Measurements from ENCODE around the gene VASP. TPM values are rescaled to one million over a fixed set of nuclear protein-coding genes. Genes with fewer than 3 reads are reported as not detected.
A peak's percentile ranks its signal among the peaks of the same experiment; 100 is the strongest.

The VASP gene
- total and polyA plus RNA-seq, 9 of the 15 experiments (the other 6 are each of a cell fraction or from before 2014, with no cell fraction given) = 16.7 to 261 (median 112) TPM

DNA sequence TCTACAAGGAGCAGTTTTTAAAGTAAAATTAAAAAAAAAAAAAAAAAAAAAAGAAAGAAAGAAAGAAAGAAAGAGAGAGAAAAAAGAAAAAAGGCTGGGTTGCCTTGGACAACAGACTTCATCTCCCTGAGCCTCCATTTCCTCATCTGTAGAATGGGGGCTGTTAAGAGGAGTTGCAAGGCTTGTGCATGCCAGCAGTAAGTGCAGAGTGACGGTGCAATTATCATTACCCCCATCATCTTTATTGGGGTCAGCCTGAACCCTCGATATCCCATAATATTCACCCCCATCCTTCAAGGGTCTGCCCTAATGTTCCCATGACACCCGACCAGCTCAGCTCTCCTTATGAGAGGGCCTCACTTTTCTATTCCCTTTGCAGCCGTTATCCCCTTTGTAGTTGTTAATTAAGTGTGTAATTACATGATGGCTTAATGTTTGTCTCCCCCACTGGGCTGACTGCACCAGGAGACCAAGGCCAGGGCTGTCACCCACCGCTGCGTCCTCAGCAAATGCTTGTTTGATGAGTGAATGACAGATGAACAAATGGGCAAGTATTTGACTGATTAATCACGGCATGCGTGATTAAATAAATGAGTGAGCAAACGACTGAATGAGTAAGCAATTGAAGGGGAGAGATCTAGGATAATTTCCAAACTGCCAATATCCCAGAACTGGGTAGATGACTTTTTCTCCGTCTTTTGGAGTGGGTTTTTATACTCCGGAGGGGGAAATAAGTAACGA lies 29.4 kb upstream of the VASP start (continued):
- TF ChIP-seq, protein P1, sequence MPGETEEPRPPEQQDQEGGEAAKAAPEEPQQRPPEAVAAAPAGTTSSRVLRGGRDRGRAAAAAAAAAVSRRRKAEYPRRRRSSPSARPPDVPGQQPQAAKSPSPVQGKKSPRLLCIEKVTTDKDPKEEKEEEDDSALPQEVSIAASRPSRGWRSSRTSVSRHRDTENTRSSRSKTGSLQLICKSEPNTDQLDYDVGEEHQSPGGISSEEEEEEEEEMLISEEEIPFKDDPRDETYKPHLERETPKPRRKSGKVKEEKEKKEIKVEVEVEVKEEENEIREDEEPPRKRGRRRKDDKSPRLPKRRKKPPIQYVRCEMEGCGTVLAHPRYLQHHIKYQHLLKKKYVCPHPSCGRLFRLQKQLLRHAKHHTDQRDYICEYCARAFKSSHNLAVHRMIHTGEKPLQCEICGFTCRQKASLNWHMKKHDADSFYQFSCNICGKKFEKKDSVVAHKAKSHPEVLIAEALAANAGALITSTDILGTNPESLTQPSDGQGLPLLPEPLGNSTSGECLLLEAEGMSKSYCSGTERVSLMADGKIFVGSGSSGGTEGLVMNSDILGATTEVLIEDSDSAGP (CRISPR knock-in tag; IDR thresholded peaks at IDR 0.05) = no peak
- TF ChIP-seq, protein P2, sequence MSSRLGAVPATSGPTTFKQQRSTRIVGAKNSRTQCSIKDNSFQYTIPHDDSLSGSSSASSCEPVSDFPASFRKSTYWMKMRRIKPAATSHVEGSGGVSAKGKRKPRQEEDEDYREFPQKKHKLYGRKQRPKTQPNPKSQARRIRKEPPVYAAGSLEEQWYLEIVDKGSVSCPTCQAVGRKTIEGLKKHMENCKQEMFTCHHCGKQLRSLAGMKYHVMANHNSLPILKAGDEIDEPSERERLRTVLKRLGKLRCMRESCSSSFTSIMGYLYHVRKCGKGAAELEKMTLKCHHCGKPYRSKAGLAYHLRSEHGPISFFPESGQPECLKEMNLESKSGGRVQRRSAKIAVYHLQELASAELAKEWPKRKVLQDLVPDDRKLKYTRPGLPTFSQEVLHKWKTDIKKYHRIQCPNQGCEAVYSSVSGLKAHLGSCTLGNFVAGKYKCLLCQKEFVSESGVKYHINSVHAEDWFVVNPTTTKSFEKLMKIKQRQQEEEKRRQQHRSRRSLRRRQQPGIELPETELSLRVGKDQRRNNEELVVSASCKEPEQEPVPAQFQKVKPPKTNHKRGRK (tag; IDR thresholded peaks at IDR 0.05) = peak; percentile 66
- TF ChIP-seq FOXJ2 (tag; IDR thresholded peaks at IDR 0.05) = no peak
- TF ChIP-seq MYC (IDR thresholded peaks at IDR 0.05; ENCODE audit: low read depth, low read length) = no peak
- TF ChIP-seq MYC (CRISPR knock-in tag; IDR thresholded peaks at IDR 0.05; ENCODE audit: borderline replicate concordance, low read depth) = no peak
- peak in 1 of 2 experiments; percentile 43; a peak in 1 of 4 replicates for TF ChIP-seq HDAC1 (IDR thresholded peaks at IDR 0.05)
- no peak; the same call in 1 of the 2 replicates for TF ChIP-seq ZNF24 (IDR thresholded peaks at IDR 0.05)
- TF ChIP-seq, protein P3, sequence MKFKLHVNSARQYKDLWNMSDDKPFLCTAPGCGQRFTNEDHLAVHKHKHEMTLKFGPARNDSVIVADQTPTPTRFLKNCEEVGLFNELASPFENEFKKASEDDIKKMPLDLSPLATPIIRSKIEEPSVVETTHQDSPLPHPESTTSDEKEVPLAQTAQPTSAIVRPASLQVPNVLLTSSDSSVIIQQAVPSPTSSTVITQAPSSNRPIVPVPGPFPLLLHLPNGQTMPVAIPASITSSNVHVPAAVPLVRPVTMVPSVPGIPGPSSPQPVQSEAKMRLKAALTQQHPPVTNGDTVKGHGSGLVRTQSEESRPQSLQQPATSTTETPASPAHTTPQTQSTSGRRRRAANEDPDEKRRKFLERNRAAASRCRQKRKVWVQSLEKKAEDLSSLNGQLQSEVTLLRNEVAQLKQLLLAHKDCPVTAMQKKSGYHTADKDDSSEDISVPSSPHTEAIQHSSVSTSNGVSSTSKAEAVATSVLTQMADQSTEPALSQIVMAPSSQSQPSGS (CRISPR knock-in tag; IDR thresholded peaks at IDR 0.05) = no peak
- no peak for TF ChIP-seq KAT7 (CRISPR knock-in tag; IDR thresholded peaks at IDR 0.05; ENCODE audit: borderline replicate concordance)
- TF ChIP-seq RBM25 (IDR thresholded peaks at IDR 0.05; ENCODE audit: low read depth, low read length, severe bottlenecking) = peak; percentile 58
- no peak; a peak in 2 of 4 replicates for TF ChIP-seq KDM1A (IDR thresholded peaks at IDR 0.05)
- TF ChIP-seq, protein P4, sequence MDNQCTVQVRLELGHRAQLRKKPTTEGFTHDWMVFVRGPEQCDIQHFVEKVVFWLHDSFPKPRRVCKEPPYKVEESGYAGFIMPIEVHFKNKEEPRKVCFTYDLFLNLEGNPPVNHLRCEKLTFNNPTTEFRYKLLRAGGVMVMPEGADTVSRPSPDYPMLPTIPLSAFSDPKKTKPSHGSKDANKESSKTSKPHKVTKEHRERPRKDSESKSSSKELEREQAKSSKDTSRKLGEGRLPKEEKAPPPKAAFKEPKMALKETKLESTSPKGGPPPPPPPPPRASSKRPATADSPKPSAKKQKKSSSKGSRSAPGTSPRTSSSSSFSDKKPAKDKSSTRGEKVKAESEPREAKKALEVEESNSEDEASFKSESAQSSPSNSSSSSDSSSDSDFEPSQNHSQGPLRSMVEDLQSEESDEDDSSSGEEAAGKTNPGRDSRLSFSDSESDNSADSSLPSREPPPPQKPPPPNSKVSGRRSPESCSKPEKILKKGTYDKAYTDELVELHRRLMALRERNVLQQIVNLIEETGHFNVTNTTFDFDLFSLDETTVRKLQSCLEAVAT (IDR thresholded peaks at IDR 0.05) = 0 out of 4 replicates have a peak, but pooled peaks of 1 of the 2 experiments have one; percentile 8
- no peak for TF ChIP-seq BRD4 (IDR thresholded peaks at IDR 0.05)
- no peak for TF ChIP-seq ZNF431 (CRISPR knock-in tag; IDR thresholded peaks at IDR 0.05)
- TF ChIP-seq, protein P5, sequence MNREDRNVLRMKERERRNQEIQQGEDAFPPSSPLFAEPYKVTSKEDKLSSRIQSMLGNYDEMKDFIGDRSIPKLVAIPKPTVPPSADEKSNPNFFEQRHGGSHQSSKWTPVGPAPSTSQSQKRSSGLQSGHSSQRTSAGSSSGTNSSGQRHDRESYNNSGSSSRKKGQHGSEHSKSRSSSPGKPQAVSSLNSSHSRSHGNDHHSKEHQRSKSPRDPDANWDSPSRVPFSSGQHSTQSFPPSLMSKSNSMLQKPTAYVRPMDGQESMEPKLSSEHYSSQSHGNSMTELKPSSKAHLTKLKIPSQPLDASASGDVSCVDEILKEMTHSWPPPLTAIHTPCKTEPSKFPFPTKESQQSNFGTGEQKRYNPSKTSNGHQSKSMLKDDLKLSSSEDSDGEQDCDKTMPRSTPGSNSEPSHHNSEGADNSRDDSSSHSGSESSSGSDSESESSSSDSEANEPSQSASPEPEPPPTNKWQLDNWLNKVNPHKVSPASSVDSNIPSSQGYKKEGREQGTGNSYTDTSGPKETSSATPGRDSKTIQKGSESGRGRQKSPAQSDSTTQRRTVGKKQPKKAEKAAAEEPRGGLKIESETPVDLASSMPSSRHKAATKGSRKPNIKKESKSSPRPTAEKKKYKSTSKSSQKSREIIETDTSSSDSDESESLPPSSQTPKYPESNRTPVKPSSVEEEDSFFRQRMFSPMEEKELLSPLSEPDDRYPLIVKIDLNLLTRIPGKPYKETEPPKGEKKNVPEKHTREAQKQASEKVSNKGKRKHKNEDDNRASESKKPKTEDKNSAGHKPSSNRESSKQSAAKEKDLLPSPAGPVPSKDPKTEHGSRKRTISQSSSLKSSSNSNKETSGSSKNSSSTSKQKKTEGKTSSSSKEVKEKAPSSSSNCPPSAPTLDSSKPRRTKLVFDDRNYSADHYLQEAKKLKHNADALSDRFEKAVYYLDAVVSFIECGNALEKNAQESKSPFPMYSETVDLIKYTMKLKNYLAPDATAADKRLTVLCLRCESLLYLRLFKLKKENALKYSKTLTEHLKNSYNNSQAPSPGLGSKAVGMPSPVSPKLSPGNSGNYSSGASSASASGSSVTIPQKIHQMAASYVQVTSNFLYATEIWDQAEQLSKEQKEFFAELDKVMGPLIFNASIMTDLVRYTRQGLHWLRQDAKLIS (CRISPR knock-in tag; IDR thresholded peaks at IDR 0.05) = no peak
- TF ChIP-seq SRF (CRISPR knock-in tag; IDR thresholded peaks at IDR 0.05) = no peak
- TF ChIP-seq ZFP30 (CRISPR knock-in tag; IDR thresholded peaks at IDR 0.05; ENCODE audit: borderline replicate concordance) = no peak
- TF ChIP-seq CHCHD3 (CRISPR knock-in tag; IDR thresholded peaks at IDR 0.05) = no peak

Data from K562 (cell line).